Endothelial cell of umbilical vein (primary cell): ENCODE measurements around the gene HDAC5. TPM values are rescaled to one million over a fixed set of nuclear protein-coding genes. Genes with fewer than 3 reads are reported as not detected.

Source experiments
- BruUV-seq: library from RNA; stranded (reverse); fragments of 400-500 nt; replicated peaks from 2 replicates; lab custom pipeline; 2021; lab: Mats Ljungman, UMichigan
- CTCF ChIA-PET: fragments of 300-600, 350-600 bp; sonication (Branson Sonifier 250); formaldehyde crosslinking; loops from one replicate; lab custom pipeline; 2021; ENCODE audit warnings: antibody characterized with exemption, inconsistent platforms; lab: Charles Lee
- POLR2A ChIA-PET: fragments of 300-600, 350-600 bp; sonication (Branson Sonifier 250); formaldehyde crosslinking; loops from one replicate; lab custom pipeline; 2021; ENCODE audit warnings: antibody characterized with exemption, inconsistent platforms; lab: Charles Lee
- DNase-seq: peaks from one replicate; pipeline ENCODE4 v3.0.0-alpha.2; 2011; ENCODE audit warnings: low read depth, low spot score
- FAIRE-seq: peaks from 2 replicates; lab custom pipeline; 2011; peaks lifted over from hg19 to GRCh38; lab: Jason Lieb, UNC
- H2AFZ ChIP-seq: 2 replicates; pipeline ENCODE4 v1.6.0; 2012; ENCODE audit warnings: low read depth, low read length, control low read depth, inconsistent platforms
- H3K27ac ChIP-seq: 2 replicates; pipeline ENCODE4 v1.5.1; 2011; ENCODE audit warnings: low read depth, mild to moderate bottlenecking, control low read depth, low read length, moderate library complexity; ENCODE audit not compliant: insufficient read depth
- H3K27me3 ChIP-seq, 2 experiments: 2 replicates each; pipeline versions ENCODE4 v1.6.0 to v1.6.1; 2011; ENCODE audit warnings: low read length in 2 of 2, mixed read lengths in 1 of 2; ENCODE audit not compliant: control insufficient read depth in 2 of 2, insufficient read depth in 2 of 2
- H3K36me3 ChIP-seq, 2 experiments: 2 replicates in 1 of 2; 3 replicates in 1 of 2; pipeline ENCODE4 v1.5.1; 2011; ENCODE audit warnings: low read length in 2 of 2, mild to moderate bottlenecking in 1 of 2, moderate library complexity in 1 of 2; ENCODE audit not compliant: control insufficient read depth in 2 of 2, insufficient read depth in 2 of 2; ENCODE audit errors: extremely low read depth in 1 of 2
- H3K4me1 ChIP-seq: 3 replicates; pipeline ENCODE4 v1.5.1; 2011; ENCODE audit warnings: mild to moderate bottlenecking, low read length; ENCODE audit not compliant: control insufficient read depth, insufficient read depth; ENCODE audit errors: extremely low read depth
- H3K4me2 ChIP-seq: 2 replicates; pipeline ENCODE4 v1.6.1; 2011; ENCODE audit warnings: low read length, control low read depth, mixed read lengths; ENCODE audit not compliant: insufficient read depth
- H3K4me3 ChIP-seq, 3 experiments: fragments of 200-600 bp in 1 of 3; sonication (generic), shearing (Covaris generic) in 1 of 3; replicated peaks in 1 of 3; 2 replicates each; pipeline ENCODE4 v1.5.1; 2011 to 2016; ENCODE audit warnings: control low read depth in 3 of 3, low read length in 3 of 3, mild to moderate bottlenecking in 2 of 3, inconsistent platforms in 1 of 3, low read depth in 1 of 3, moderate library complexity in 1 of 3; ENCODE audit not compliant: insufficient read depth in 1 of 3
- H3K79me2 ChIP-seq: 2 replicates; pipeline ENCODE4 v1.6.0; 2012; ENCODE audit warnings: low read length, inconsistent platforms; ENCODE audit not compliant: control insufficient read depth, insufficient read depth
- H3K9ac ChIP-seq: replicated peaks from 2 replicates; pipeline ENCODE3; 2011; ENCODE audit warnings: low read length, control low read depth; ENCODE audit not compliant: insufficient read depth; ENCODE audit errors: extremely low read depth
- H3K9me1 ChIP-seq: replicated peaks from 3 replicates; pipeline ENCODE4 v1.6.0; 2011; ENCODE audit warnings: mild to moderate bottlenecking, low read length; ENCODE audit not compliant: control insufficient read depth, insufficient read depth; ENCODE audit errors: extremely low read depth
- H3K9me3 ChIP-seq: replicated peaks from 2 replicates; pipeline ENCODE4 v1.5.1; 2012; ENCODE audit warnings: low read length, inconsistent platforms; ENCODE audit not compliant: control insufficient read depth, insufficient read depth
- H4K20me1 ChIP-seq: replicated peaks from 2 replicates; pipeline ENCODE3; 2011; ENCODE audit warnings: mild to moderate bottlenecking, low read length; ENCODE audit not compliant: control insufficient read depth, insufficient read depth; ENCODE audit errors: extremely low read depth
- EZH2 ChIP-seq: IDR thresholded peaks from 2 replicates; pipeline ENCODE4 v1.6.1; 2012; ENCODE audit warnings: borderline replicate concordance, low read depth, mild to moderate bottlenecking, moderate library complexity, low read length, inconsistent platforms; ENCODE audit not compliant: severe bottlenecking
- FOS ChIP-seq: IDR thresholded peaks from 2 replicates; pipeline ENCODE4 v1.6.1; 2011; ENCODE audit warnings: mild to moderate bottlenecking, low read length, moderate library complexity, borderline replicate concordance; ENCODE audit not compliant: insufficient read depth
- GATA2 ChIP-seq: IDR thresholded peaks from 2 replicates; pipeline ENCODE4 v1.7.0; 2011; ENCODE audit warnings: low read depth, mild to moderate bottlenecking, moderate library complexity, mixed read lengths, low read length; ENCODE audit not compliant: insufficient read length, insufficient read depth
- JUN ChIP-seq: IDR thresholded peaks from 2 replicates; pipeline ENCODE4 v1.6.1; 2011; ENCODE audit warnings: borderline replicate concordance, low read depth; ENCODE audit not compliant: insufficient read length, insufficient read depth
- MYC ChIP-seq: IDR thresholded peaks from one replicate; pipeline ENCODE4 v1.6.1; 2011; ENCODE audit warnings: mild to moderate bottlenecking, low read depth, low read length
- POLR2A ChIP-seq: IDR thresholded peaks from 2 replicates; pipeline ENCODE4 v1.6.1; 2012; ENCODE audit warnings: low read depth, mild to moderate bottlenecking, control low read depth, low read length
- POLR2AphosphoS5 ChIP-seq: IDR thresholded peaks from 2 replicates; pipeline ENCODE4 v1.6.1; 2012; ENCODE audit warnings: low read depth, mild to moderate bottlenecking, control low read depth, low read length, moderate library complexity; ENCODE audit not compliant: insufficient read depth
- dilution Hi-C: fragments of 300-500 bp; cut with MboI; formaldehyde crosslinking; loops from one replicate; pipeline ENCODE4 v1.15.0; 2019; ENCODE audit warnings: low sequenced_read_pairs; ENCODE audit not compliant: extremely low pct_ligation_motif_present
- intact Hi-C: fragments of 100-400 bp; cut with micrococcal nuclease; formaldehyde crosslinking; loops from one replicate; pipeline ENCODE4 v1.10.0; 2022
- polyA plus RNA-seq, 4 experiments: library from polyadenylated mRNA; depleted of rRNA in 3 of 4; stranded (reverse) in 3 of 4; unstranded in 1 of 4; fragments of >200 nt; gene quantifications; 2 replicates each; pipeline versions ENCODE4 v1.2.1 to v1.2.3, GENCODE V29; 2011 to 2012; ENCODE audit warnings: missing spikeins in 1 of 4
- total RNA-seq: library from RNA; stranded (reverse); gene quantifications from 2 replicates; pipeline ENCODE4 v1.2.3, GENCODE V29; 2021
- TF ChIP-seq, protein P1 (sequence below): IDR thresholded peaks from 2 replicates; pipeline ENCODE4 v1.6.1; 2011; ENCODE audit not compliant: insufficient read depth, insufficient read length
- TF ChIP-seq, protein P2 (sequence below), 2 donors: IDR thresholded peaks; 1 replicate in 1 of 2; 2 replicates in 1 of 2; pipeline ENCODE4 v1.5.1; 2011; ENCODE audit warnings: low read length in 2 of 2, mild to moderate bottlenecking in 2 of 2, moderate library complexity in 2 of 2, control low read depth in 1 of 2, inconsistent platforms in 1 of 2, low read depth in 1 of 2; ENCODE audit not compliant: insufficient read depth in 1 of 2; ENCODE audit errors: extremely low read depth in 1 of 2

Gene HDAC5
- total and polyA plus RNA-seq, 2 donors (not counting 3 experiments of a cell fraction or from before 2014, with no cell fraction given), result 35.4 to 40.4 TPM

DNA sequence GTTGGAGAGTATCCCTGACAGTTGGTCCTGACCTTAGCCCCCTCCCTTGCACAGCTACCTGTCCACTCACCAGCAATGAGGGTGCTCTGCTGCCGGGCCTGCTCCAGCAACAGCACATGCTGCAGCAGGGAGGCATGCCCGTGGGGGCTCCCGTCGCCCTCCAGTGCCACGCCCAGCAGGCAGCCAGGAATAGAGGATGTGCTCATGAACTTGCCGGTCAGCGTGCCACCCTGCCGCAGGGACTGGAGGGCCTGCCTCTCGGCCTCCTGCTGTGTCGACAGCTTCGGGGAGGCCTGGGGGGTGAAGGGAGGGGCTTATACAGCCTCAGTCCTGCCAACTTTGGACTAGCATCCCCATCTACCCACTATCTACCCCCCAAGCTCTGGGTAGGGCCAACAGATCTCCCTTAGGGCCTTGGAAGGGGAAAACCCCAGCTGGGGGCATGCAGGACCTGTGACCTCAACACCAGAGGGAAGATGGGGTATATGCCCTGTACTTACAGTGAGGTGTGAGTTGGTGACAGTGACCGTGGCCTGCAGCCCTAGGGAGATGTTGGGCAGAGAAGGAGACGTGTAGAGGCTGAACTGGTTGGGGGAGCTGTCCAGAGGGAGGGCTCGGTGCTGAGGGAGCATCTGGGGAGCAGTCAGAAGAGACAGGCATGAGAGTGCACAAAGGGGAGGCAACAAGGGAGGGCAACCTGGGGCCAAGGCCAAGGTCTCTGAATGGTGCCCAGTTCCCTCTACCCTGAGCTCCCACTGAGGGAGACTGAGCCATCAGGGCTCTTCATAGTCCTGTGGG, 32.0 kb downstream of the HDAC5 start:
- Histone ChIP-seq H3K9me3 (no peaks in the 10 kb centered on the region), H3K79me2 (no peaks in the 10 kb centered on the region), H3K9me1 (no peaks in the 10 kb centered on the region), H3K9ac (no peak overlapping the region), H2AFZ (no peak overlapping the region), H3K36me3 (peaks cover 3 to 22% of the 10 kb centered on the region in 2 experiments), H3K4me2 (no peak overlapping the region), H3K4me3 (no peak overlapping the region), H3K4me1 (peaks cover 19% of the 10 kb centered on the region), H3K27me3 (no peaks in the 10 kb centered on the region), H4K20me1 (no peaks in the 10 kb centered on the region), H3K27ac (no peak overlapping the region)
- intact Hi-C loops, result no loop called here
- DNase-seq (no peak), FAIRE-seq (no peak)
- dilution Hi-C loops, result no loop called here
- POLR2A ChIA-PET, result no interaction called here
- TF ChIP-seq EZH2 (no peak), POLR2AphosphoS5 (no peak), GATA2 (no peak), POLR2A (no peak), JUN (no peak), FOS (no peak), MYC (no peak)
- TF ChIP-seq, protein P1, sequence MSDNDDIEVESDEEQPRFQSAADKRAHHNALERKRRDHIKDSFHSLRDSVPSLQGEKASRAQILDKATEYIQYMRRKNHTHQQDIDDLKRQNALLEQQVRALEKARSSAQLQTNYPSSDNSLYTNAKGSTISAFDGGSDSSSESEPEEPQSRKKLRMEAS, result no peak
- TF ChIP-seq, protein P2, sequence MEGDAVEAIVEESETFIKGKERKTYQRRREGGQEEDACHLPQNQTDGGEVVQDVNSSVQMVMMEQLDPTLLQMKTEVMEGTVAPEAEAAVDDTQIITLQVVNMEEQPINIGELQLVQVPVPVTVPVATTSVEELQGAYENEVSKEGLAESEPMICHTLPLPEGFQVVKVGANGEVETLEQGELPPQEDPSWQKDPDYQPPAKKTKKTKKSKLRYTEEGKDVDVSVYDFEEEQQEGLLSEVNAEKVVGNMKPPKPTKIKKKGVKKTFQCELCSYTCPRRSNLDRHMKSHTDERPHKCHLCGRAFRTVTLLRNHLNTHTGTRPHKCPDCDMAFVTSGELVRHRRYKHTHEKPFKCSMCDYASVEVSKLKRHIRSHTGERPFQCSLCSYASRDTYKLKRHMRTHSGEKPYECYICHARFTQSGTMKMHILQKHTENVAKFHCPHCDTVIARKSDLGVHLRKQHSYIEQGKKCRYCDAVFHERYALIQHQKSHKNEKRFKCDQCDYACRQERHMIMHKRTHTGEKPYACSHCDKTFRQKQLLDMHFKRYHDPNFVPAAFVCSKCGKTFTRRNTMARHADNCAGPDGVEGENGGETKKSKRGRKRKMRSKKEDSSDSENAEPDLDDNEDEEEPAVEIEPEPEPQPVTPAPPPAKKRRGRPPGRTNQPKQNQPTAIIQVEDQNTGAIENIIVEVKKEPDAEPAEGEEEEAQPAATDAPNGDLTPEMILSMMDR (IDR thresholded peaks at IDR 0.05; ENCODE audit: extremely low read depth in 1 of 2, insufficient read depth in 1 of 2, low read depth in 1 of 2, low read length in 2 of 2), result no peak
- CTCF ChIA-PET, result interaction anchor here (0.8 to 1.4 kb wide), 2 partner anchors 14 to 77 kb away, joined by 3 to 4 read pairs; no protein-coding TSS in a partner anchor
- BruUV-seq, result no TSS peak
